Activated CD4-positive, alpha-beta T cell treated with anti-CD3 and anti-CD28 coated beads, Interleukin-2, Interleukin-6, amounts not matched to agents 100 ng/mL and 50 ng/mL, durations not matched to agents 16 hours and 8 hours (primary cell): ENCODE results near the gene EPO.

ENCODE experiments used
- DNase-seq: peaks from one replicate; pipeline ENCODE4 v3.0.0-alpha.2; 2020

Gene EPO

GRCh38 chr7:100720279-100720670 is at the start of gene EPO:
TSS of gene EPO (plus strand) at chr7:100720468. CDS start at chr7:100720981, 513 bp downstream.
- DNase-seq: no peak

- no peak for DNase-seq
Measured at GRCh38 chr7:100671353-100672327, 48.6 kb upstream of the EPO start.

GRCh38 chr7:100673302-100673941 is 46.8 kb upstream of the EPO start, which contains the start of gene GNB2:
TSS of gene GNB2 (plus strand) at chr7:100673740. CDS start at chr7:100676266, 2,526 bp downstream.
- peak; percentile 100 for DNase-seq

GRCh38 chr7:100673942-100674410 is 46.3 kb upstream of the EPO start:
- no peak for DNase-seq

GRCh38 chr7:100674411-100675104 is 45.7 kb upstream of the EPO start:
- DNase-seq: no peak

- no peak for DNase-seq
Measured at GRCh38 chr7:100675105-100675451, 45.2 kb upstream of the EPO start.

- peak; percentile 91 for DNase-seq
Measured at GRCh38 chr7:100675581-100676350, 44.5 kb upstream of the EPO start.

- no peak for DNase-seq
Measured at GRCh38 chr7:100676501-100677306, 43.6 kb upstream of the EPO start.

- no peak for DNase-seq
Measured at GRCh38 chr7:100677308-100678267, 42.7 kb upstream of the EPO start.

- no peak for DNase-seq
Measured at GRCh38 chr7:100678291-100678984, 41.8 kb upstream of the EPO start.

GRCh38 chr7:100679129-100679926 is 40.9 kb upstream of the EPO start:
- DNase-seq: no peak

GRCh38 chr7:100679927-100680575 is 40.2 kb upstream of the EPO start:
- DNase-seq: no peak

GRCh38 chr7:100680576-100681271 is 39.5 kb upstream of the EPO start:
- no peak for DNase-seq

GRCh38 chr7:100681491-100682227 is 38.6 kb upstream of the EPO start:
- DNase-seq: no peak

GRCh38 chr7:100682228-100682741 is 38.0 kb upstream of the EPO start:
- DNase-seq: no peak

- no peak for DNase-seq
Measured at GRCh38 chr7:100682991-100683658, 37.1 kb upstream of the EPO start.
